IMR-90 (cell line): ENCODE data around the gene CCDC60. TPM values are rescaled to one million over a fixed set of nuclear protein-coding genes. Genes with fewer than 3 reads are reported as not detected.

ENCODE experiments used
- ATAC-seq: fragments of 200-7000 bp; cut with Tn5 transposase; 2 replicates; pipeline ENCODE4 v1.9.1; 2020; ENCODE audit warnings: low read depth, mild to moderate bottlenecking, moderate library complexity
- BruUV-seq: library from RNA; stranded (reverse); fragments of 400-500 nt; replicated peaks from 2 replicates; lab custom pipeline; 2021; lab: Mats Ljungman, UMichigan
- CTCF ChIA-PET: fragments of 300-600 bp; formaldehyde crosslinking; extraction: SDS; loops from one replicate; lab custom pipeline; 2021; ENCODE audit warnings: antibody characterized with exemption; lab: Yijun Ruan, JAX
- POLR2A ChIA-PET: fragments of 300-600 bp; sonication (Branson Sonifier 250); formaldehyde crosslinking; loops from one replicate; lab custom pipeline; 2022; ENCODE audit warnings: antibody characterized with exemption; ENCODE audit not compliant: unreplicated experiment; lab: Charles Lee
- DNase-seq: peaks from one replicate; pipeline ENCODE4 v3.0.0; 2013
- H2AFZ ChIP-seq: replicated peaks from 2 replicates; pipeline ENCODE3; 2013; ENCODE audit warnings: low read length, mild to moderate bottlenecking; ENCODE audit not compliant: poor library complexity
- H2AK5ac ChIP-seq: 2 replicates; pipeline ENCODE4 v1.6.1; 2013; ENCODE audit warnings: low read depth, low read length, inconsistent platforms
- H2AK9ac ChIP-seq: replicated peaks from 2 replicates; pipeline ENCODE3; 2013; ENCODE audit warnings: mild to moderate bottlenecking, low read depth, low read length, moderate library complexity; ENCODE audit not compliant: poor library complexity
- H2BK120ac ChIP-seq: 2 replicates; pipeline ENCODE4 v1.6.1; 2013; ENCODE audit warnings: low read depth, low read length, inconsistent platforms
- H2BK15ac ChIP-seq: 3 replicates; pipeline ENCODE4 v1.6.1; 2013; ENCODE audit warnings: low read depth, low read length, inconsistent platforms
- H2BK20ac ChIP-seq: 2 replicates; pipeline ENCODE4 v1.6.1; 2013; ENCODE audit warnings: low read depth, mild to moderate bottlenecking, inconsistent platforms, low read length, moderate library complexity
- H2BK5ac ChIP-seq: 2 replicates; pipeline ENCODE4 v1.6.1; 2013; ENCODE audit warnings: mild to moderate bottlenecking, low read depth, low read length, inconsistent platforms; ENCODE audit not compliant: poor library complexity, severe bottlenecking
- H3K14ac ChIP-seq: replicated peaks from 2 replicates; pipeline ENCODE4 v1.6.1; 2013; ENCODE audit warnings: low read depth, low read length, inconsistent platforms
- H3K18ac ChIP-seq: 2 replicates; pipeline ENCODE4 v1.6.1; 2013; ENCODE audit warnings: low read depth, low read length, control low read depth
- H3K23ac ChIP-seq: 2 replicates; pipeline ENCODE4 v1.6.1; 2013; ENCODE audit warnings: low read depth, low read length, inconsistent platforms
- H3K27ac ChIP-seq: 2 replicates; pipeline ENCODE4 v1.5.1; 2013; ENCODE audit warnings: mild to moderate bottlenecking, control low read depth, low read length; ENCODE audit not compliant: insufficient read depth
- H3K27me3 ChIP-seq: 2 replicates; pipeline ENCODE4 v1.6.1; 2013; ENCODE audit warnings: low read length; ENCODE audit not compliant: control insufficient read depth, insufficient read depth
- H3K36me3 ChIP-seq: 2 replicates; pipeline ENCODE4 v1.6.1; 2013; ENCODE audit warnings: low read length, mixed read lengths; ENCODE audit not compliant: control insufficient read depth, insufficient read depth
- H3K4ac ChIP-seq: 2 replicates; pipeline ENCODE4 v1.6.1; 2013; ENCODE audit warnings: low read depth, low read length, inconsistent platforms
- H3K4me1 ChIP-seq: 2 replicates; pipeline ENCODE4 v1.6.1; 2013; ENCODE audit warnings: low read length, mixed read lengths; ENCODE audit not compliant: control insufficient read depth, insufficient read depth
- H3K4me2 ChIP-seq: 2 replicates; pipeline ENCODE4 v1.6.1; 2013; ENCODE audit warnings: low read depth, mild to moderate bottlenecking, control low read depth, low read length, moderate library complexity
- H3K4me3 ChIP-seq: 2 replicates; pipeline ENCODE4 v1.5.1; 2013; ENCODE audit warnings: low read depth, mild to moderate bottlenecking, control low read depth, low read length, moderate library complexity; ENCODE audit not compliant: insufficient read depth
- H3K56ac ChIP-seq: 2 replicates; pipeline ENCODE4 v1.6.1; 2013; ENCODE audit warnings: low read length, inconsistent platforms; ENCODE audit not compliant: insufficient read depth; ENCODE audit errors: extremely low read depth
- H3K79me1 ChIP-seq, 2 experiments: 2 replicates each; pipeline ENCODE4 v1.6.1; 2013; ENCODE audit warnings: low read length in 2 of 2, inconsistent platforms in 1 of 2, low read depth in 1 of 2
- H3K9ac ChIP-seq: 2 replicates; pipeline ENCODE4 v1.6.1; 2013; ENCODE audit warnings: low read depth, low read length, control low read depth
- H3K9me1 ChIP-seq: 2 replicates; pipeline ENCODE4 v1.6.1; 2013; ENCODE audit warnings: low read length, inconsistent platforms; ENCODE audit not compliant: insufficient read depth
- H3K9me3 ChIP-seq: 2 replicates; pipeline ENCODE4 v1.6.1; 2013; ENCODE audit warnings: low read length; ENCODE audit not compliant: control insufficient read depth, insufficient read depth
- H4K20me1 ChIP-seq: 2 replicates; pipeline ENCODE4 v1.6.1; 2013; ENCODE audit warnings: low read length, inconsistent platforms; ENCODE audit not compliant: insufficient read depth
- H4K5ac ChIP-seq: 2 replicates; pipeline ENCODE4 v1.6.1; 2013; ENCODE audit warnings: mild to moderate bottlenecking, low read depth, low read length, control low read depth
- H4K8ac ChIP-seq, 2 experiments: 2 replicates each; pipeline ENCODE4 v1.6.1; 2013; ENCODE audit warnings: low read depth in 2 of 2, low read length in 2 of 2, control low read depth in 1 of 2, inconsistent platforms in 1 of 2
- H4K91ac ChIP-seq: 2 replicates; pipeline ENCODE4 v1.6.1; 2013; ENCODE audit warnings: low read depth, low read length, inconsistent platforms; ENCODE audit not compliant: insufficient read depth
- BHLHE40 ChIP-seq: fragments of 150-350 bp; IDR thresholded peaks from 2 replicates; pipeline ENCODE4 v1.6.1; 2016; ENCODE audit warnings: mild to moderate bottlenecking, low read depth, low read length
- CEBPB ChIP-seq: IDR thresholded peaks from 2 replicates; pipeline ENCODE4 v1.6.1; 2012; ENCODE audit warnings: low read depth, low read length, improper control_type of control experiment
- CHD1 ChIP-seq: IDR thresholded peaks from 2 replicates; pipeline ENCODE4 v1.6.1; 2012; ENCODE audit warnings: low read depth, low read length, improper control_type of control experiment
- CTCF ChIP-seq: conservative IDR thresholded peaks from 2 replicates; pipeline ENCODE4 v1.5.1; 2012; ENCODE audit warnings: mild to moderate bottlenecking, low read depth, low read length, improper control_type of control experiment
- ELK1 ChIP-seq: fragments of 150-350 bp; IDR thresholded peaks from 2 replicates; pipeline ENCODE4 v1.6.1; 2016; ENCODE audit warnings: low read depth, mild to moderate bottlenecking, low read length, moderate library complexity, borderline replicate concordance
- FOS ChIP-seq: fragments of 150-350 bp; IDR thresholded peaks from 2 replicates; pipeline ENCODE4 v1.6.1; 2016; ENCODE audit warnings: low read depth, low read length
- MAFK ChIP-seq: IDR thresholded peaks from 2 replicates; pipeline ENCODE4 v1.6.1; 2012; ENCODE audit warnings: low read depth, low read length, improper control_type of control experiment
- MAZ ChIP-seq: IDR thresholded peaks from 2 replicates; pipeline ENCODE4 v1.6.1; 2012; ENCODE audit warnings: low read depth, mild to moderate bottlenecking, low read length, improper control_type of control experiment, moderate library complexity, borderline replicate concordance
- MXI1 ChIP-seq: IDR thresholded peaks from 2 replicates; pipeline ENCODE4 v1.6.1; 2012; ENCODE audit warnings: low read depth, mild to moderate bottlenecking, low read length, moderate library complexity, borderline replicate concordance
- NFE2L2 ChIP-seq: fragments of 150-350 bp; IDR thresholded peaks from 2 replicates; pipeline ENCODE4 v1.6.1; 2016; ENCODE audit warnings: low read depth, mild to moderate bottlenecking, low read length
- POLR2A ChIP-seq: IDR thresholded peaks from 2 replicates; pipeline ENCODE4 v1.6.1; 2012; ENCODE audit warnings: mild to moderate bottlenecking, low read depth, low read length
- RAD21 ChIP-seq: IDR thresholded peaks from 2 replicates; pipeline ENCODE4 v1.6.1; 2012; ENCODE audit warnings: low read length, improper control_type of control experiment
- RCOR1 ChIP-seq: IDR thresholded peaks from 2 replicates; pipeline ENCODE4 v1.6.1; 2012; ENCODE audit warnings: mild to moderate bottlenecking, low read length, improper control_type of control experiment; ENCODE audit not compliant: insufficient replicate concordance
- RFX5 ChIP-seq: IDR thresholded peaks from 2 replicates; pipeline ENCODE4 v1.8.0; 2012; ENCODE audit warnings: low read depth, mild to moderate bottlenecking, low read length, moderate library complexity
- SMC3 ChIP-seq: fragments of 150-350 bp; IDR thresholded peaks from 2 replicates; pipeline ENCODE4 v1.6.1; 2016; ENCODE audit warnings: low read depth, mild to moderate bottlenecking, antibody characterized with exemption, low read length, moderate library complexity
- USF2 ChIP-seq: fragments of 150-350 bp; IDR thresholded peaks from 2 replicates; pipeline ENCODE4 v1.6.1; 2017; ENCODE audit warnings: mild to moderate bottlenecking, antibody characterized with exemption, low read length, low read depth
- WGBS, 2 experiments: methylation state at CpG; one replicate each; pipeline versions ENCODE4 v1.1.5 to v1.1.7; 2013; ENCODE audit warnings: missing lambda C conversion rate in 2 of 2; ENCODE audit not compliant: insufficient read length in 1 of 2; ENCODE audit errors: extremely low coverage in 2 of 2; 5-methylcytosine and 5-hydroxymethylcytosine counted together
- dilution Hi-C: fragments of 300-500 bp; cut with HindIII; formaldehyde crosslinking; loops from one replicate; pipeline ENCODE4 v1.14.3; 2018; ENCODE audit warnings: low sequenced_read_pairs; ENCODE audit not compliant: unreplicated experiment
- in situ Hi-C: fragments of 300-500 bp; cut with MboI; formaldehyde crosslinking; loops from 3 replicates; pipeline ENCODE4 v1.14.3; 2019; ENCODE audit warnings: low sequenced_read_pairs, inconsistent platforms, mixed read lengths
- intact Hi-C: fragments of 100-400 bp; cut with micrococcal nuclease; formaldehyde crosslinking; loops from 2 replicates; pipeline ENCODE4 v1.10.0; 2022
- polyA plus RNA-seq, 3 experiments: library from polyadenylated mRNA; depleted of rRNA; stranded (reverse); fragments of >200 nt; gene quantifications; 2 replicates each; pipeline ENCODE4 v1.2.3, GENCODE V29; 2012; ENCODE audit warnings: low replicate concordance in 1 of 3
- total RNA-seq: library from RNA; depleted of rRNA; stranded (reverse); fragments of >200 nt; gene quantifications from 2 replicates; pipeline ENCODE4 v1.2.3, GENCODE V29; 2012

Gene CCDC60
- total and polyA plus RNA-seq, 2 of the 4 experiments (the other 2 are of a cell fraction), result not detected

GRCh38 chr12:119574255-119574654, 239.7 kb downstream of the CCDC60 start:
- Histone ChIP-seq H3K9me3 (no peaks in the 10 kb centered on the region), H3K4me1 (no peaks in the 10 kb centered on the region), H3K23ac (no peak overlapping the region), H3K9me1 (no peaks in the 10 kb centered on the region), H3K4me3 (no peak overlapping the region), H2BK120ac (no peak overlapping the region), H3K4me2 (no peak overlapping the region), H3K14ac (no peak overlapping the region), H3K56ac (no peak overlapping the region), H3K9ac (no peak overlapping the region), H3K27ac (no peak overlapping the region), H3K36me3 (no peaks in the 10 kb centered on the region), H2AK5ac (no peak overlapping the region), H3K4ac (no peak overlapping the region), H4K8ac (no peak overlapping the region), H2BK5ac (no peak overlapping the region), H3K18ac (no peak overlapping the region), H2BK15ac (no peak overlapping the region), H4K20me1 (no peaks in the 10 kb centered on the region), H2AK9ac (no peak overlapping the region), H3K27me3 (no peaks in the 10 kb centered on the region), H2AFZ (no peak overlapping the region), H3K79me1 (no peaks in the 10 kb centered on the region), H2BK20ac (no peak overlapping the region), H4K91ac (no peak overlapping the region), H4K5ac (no peak overlapping the region)
- TF ChIP-seq USF2 (no peak), FOS (no peak), SMC3 (no peak), CEBPB (no peak), NFE2L2 (no peak), POLR2A (no peak), CTCF (no peak), BHLHE40 (no peak), MAZ (no peak), MXI1 (no peak), ELK1 (no peak), RCOR1 (no peak), RAD21 (no peak), CHD1 (no peak), MAFK (no peak), RFX5 (no peak)
- no peak for ATAC-seq
- intact Hi-C loops, result no loop called here
- ChIA-PET POLR2A (no interaction called here), CTCF (no interaction called here)
- 20% methylated on average over 1 of the region's 1 CpG; no CpG with 5 or more reads in 1 of the 2 experiments for WGBS, 2 experiments
- in situ Hi-C loops, result no loop called here
- BruUV-seq, result no TSS peak
- dilution Hi-C loops, result no loop called here
- no peak for DNase-seq
